Lung (tissue), 12 donors: ENCODE measurements around the gene PDGFD. TPM values are rescaled to one million over a fixed set of nuclear protein-coding genes. Genes with fewer than 3 reads are reported as not detected.

Experiments
- ATAC-seq: fragments of 200-7000 bp; cut with Tn5 transposase; one replicate; pipeline ENCODE4 v1.9.1; 2020; ENCODE audit warnings: moderate number of reproducible peaks; ENCODE audit not compliant: insufficient read depth, low FRiP score
- DNase-seq, 3 donors: peaks; one replicate each; pipeline ENCODE4 v3.0.0-alpha.2; 2013 to 2017
- H3K27ac ChIP-seq, 2 donors: one replicate each; pipeline ENCODE4 v1.5.1; 2013; ENCODE audit warnings: mild to moderate bottlenecking in 2 of 2, moderate library complexity in 2 of 2, control low read depth in 1 of 2, inconsistent platforms in 1 of 2, low read depth in 1 of 2, low read length in 1 of 2
- H3K27me3 ChIP-seq, 3 donors: one replicate each; pipeline ENCODE4 v1.5.1; 2013; ENCODE audit warnings: low read length in 2 of 3; ENCODE audit not compliant: control insufficient read depth in 3 of 3, insufficient read depth in 3 of 3
- H3K36me3 ChIP-seq, 4 donors: one replicate each; pipeline ENCODE4 v1.5.1; 2013; ENCODE audit warnings: low read length in 4 of 4, mild to moderate bottlenecking in 1 of 4, moderate library complexity in 1 of 4; ENCODE audit not compliant: control insufficient read depth in 4 of 4, insufficient read depth in 4 of 4
- H3K4me1 ChIP-seq, 5 donors: one replicate each; pipeline ENCODE4 v1.5.1; 2013; ENCODE audit warnings: low read length in 5 of 5, mild to moderate bottlenecking in 2 of 5, moderate library complexity in 1 of 5; ENCODE audit not compliant: control insufficient read depth in 5 of 5, insufficient read depth in 5 of 5
- H3K4me3 ChIP-seq: one replicate; pipeline ENCODE4 v1.5.1; 2013; ENCODE audit warnings: mild to moderate bottlenecking, control low read depth, moderate library complexity
- H3K9ac ChIP-seq, 2 donors: one replicate each; pipeline ENCODE4 v1.5.1; 2013; ENCODE audit warnings: low read length in 2 of 2, control low read depth in 1 of 2; ENCODE audit not compliant: insufficient read depth in 1 of 2
- H3K9me3 ChIP-seq, 4 donors: one replicate each; pipeline ENCODE4 v1.5.1; 2013; ENCODE audit warnings: low read length in 3 of 4, mild to moderate bottlenecking in 1 of 4, moderate library complexity in 1 of 4; ENCODE audit not compliant: control insufficient read depth in 4 of 4, insufficient read depth in 3 of 4
- CTCF ChIP-seq: IDR thresholded peaks from 2 replicates; pipeline ENCODE4 v1.5.1; 2012; ENCODE audit warnings: mild to moderate bottlenecking; ENCODE audit errors: control extremely low read depth, extremely low read depth
- WGBS, 2 donors: extraction: QIAGEN DNeasy Blood & Tissue Kit; methylation state at CpG; one replicate each; pipeline ENCODE4 v1.1.7; 2013; 5-methylcytosine and 5-hydroxymethylcytosine counted together
- polyA plus RNA-seq, 2 donors: library from polyadenylated mRNA; stranded (reverse); fragments of 200-250 nt; gene quantifications; one replicate each; pipeline ENCODE4 v1.2.1, GENCODE V29; 2013
- total RNA-seq, 2 donors: library from RNA; depleted of rRNA in 1 of 2; stranded (reverse); fragments of >200 nt in 1 of 2; gene quantifications; one replicate each; pipeline ENCODE4 v1.2.1, GENCODE V29; 2014 to 2021
- donor health status: control.
- donor health status: control.
- donor health status: Bipolar disorder and iron deficiency.
- donor health status: healthy.
- donor health status: DM: yes; HTN: yes; CAD: no.

PDGFD gene
- total and polyA plus RNA-seq, 4 donors, result 0.71 to 10.6 (median 1.4) TPM

- 85 to 91% methylated on average over 7 of the region's 7 CpGs for WGBS, 2 donors
- Histone ChIP-seq H3K27me3 (no peaks in the 10 kb centered on the region), H3K9me3 (peaks cover 0 to 4% (median 1%) of the 10 kb centered on the region in 4 donors), H3K4me3 (no peak overlapping the region), H3K27ac (no peak overlapping the region), H3K36me3 (no peaks in the 10 kb centered on the region), H3K4me1 (no peaks in the 10 kb centered on the region), H3K9ac (no peak overlapping the region)
- DNase-seq (no peak), ATAC-seq (no peak)
- no peak for TF ChIP-seq CTCF
Observed at GRCh38 chr11:103910721-103911120, 253.2 kb downstream of the PDGFD start.

- no peak for TF ChIP-seq CTCF
- DNase-seq (no peak), ATAC-seq (no peak)
- no peak overlapping the region for H3K4me3 ChIP-seq
- H3K9me3 ChIP-seq, result peaks cover 0 to 2% (median 0%) of the 10 kb centered on the region in 4 donors
- H3K27me3 ChIP-seq, result no peaks in the 10 kb centered on the region
- no peaks in the 10 kb centered on the region for H3K36me3 ChIP-seq
- no peak overlapping the region for H3K9ac ChIP-seq
- no peaks in the 10 kb centered on the region for H3K4me1 ChIP-seq
- WGBS, 2 donors, result 16 to 35% methylated on average over 3 of the region's 3 CpGs
- H3K27ac ChIP-seq, result no peak overlapping the region
Observed at GRCh38 chr11:103907548-103908455, 256.1 kb downstream of the PDGFD start.

DNA sequence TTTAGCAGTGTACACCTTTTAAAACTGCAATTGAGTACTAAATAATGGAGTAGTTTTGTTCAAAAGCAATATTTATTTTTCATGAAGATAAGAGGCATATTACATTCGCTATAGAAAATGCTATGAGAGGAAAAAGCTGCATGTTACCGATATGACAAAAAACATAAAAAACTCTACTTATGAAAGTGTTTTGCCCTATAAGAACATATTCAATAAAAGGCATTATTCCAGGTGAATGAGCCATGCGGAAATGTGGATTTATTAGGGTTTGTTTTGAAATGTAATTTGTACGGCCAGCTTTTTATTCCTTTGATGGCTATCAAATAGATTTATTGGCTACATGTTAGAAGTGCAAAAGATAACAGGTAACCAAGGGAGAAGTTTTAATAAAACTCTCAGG lies 256.8 kb downstream of the PDGFD start:
- Histone ChIP-seq H3K4me3 (no peak overlapping the region), H3K4me1 (no peaks in the 10 kb centered on the region), H3K27ac (no peak overlapping the region), H3K9ac (no peak overlapping the region), H3K36me3 (no peaks in the 10 kb centered on the region), H3K9me3 (peaks cover 0 to 2% (median 0%) of the 10 kb centered on the region in 4 donors), H3K27me3 (no peaks in the 10 kb centered on the region)
- ATAC-seq (no peak), DNase-seq (no peak)
- 55 to 60% methylated on average over 4 of the region's 4 CpGs for WGBS, 2 donors
- no peak for TF ChIP-seq CTCF
